ENCODE measurements around the gene ANKDD1A. TPM values are rescaled to one million over a fixed set of nuclear protein-coding genes. Genes with fewer than 3 reads are reported as not detected.

The ANKDD1A gene
- total RNA-seq, 1 experiment from 2014 or later: 0.16 TPM

- BruUV-seq (replicated peaks): no TSS peak
- no peak overlapping the region for H3K27ac Mint-ChIP-seq (ENCODE audit: low read depth, unreplicated experiment)
- H3K36me3 Mint-ChIP-seq (ENCODE audit: insufficient read depth, unreplicated experiment): no peaks in the 10 kb centered on the region
- H3K9me3 Mint-ChIP-seq (ENCODE audit: unreplicated experiment): no peaks in the 10 kb centered on the region
- no peak overlapping the region for H3K4me3 Mint-ChIP-seq (ENCODE audit: unreplicated experiment)
- peaks cover 5% of the 10 kb centered on the region for H3K4me1 Mint-ChIP-seq (ENCODE audit: insufficient read depth, unreplicated experiment)
- CTCF ChIA-PET: no interaction called here
- H3K27me3 Mint-ChIP-seq (ENCODE audit: insufficient read depth, unreplicated experiment): no peaks in the 10 kb centered on the region
- no peak for DNase-seq (ENCODE audit: unreplicated experiment)
- intact Hi-C loops (cut with micrococcal nuclease): no loop called here
- TF ChIP-seq, protein P1, sequence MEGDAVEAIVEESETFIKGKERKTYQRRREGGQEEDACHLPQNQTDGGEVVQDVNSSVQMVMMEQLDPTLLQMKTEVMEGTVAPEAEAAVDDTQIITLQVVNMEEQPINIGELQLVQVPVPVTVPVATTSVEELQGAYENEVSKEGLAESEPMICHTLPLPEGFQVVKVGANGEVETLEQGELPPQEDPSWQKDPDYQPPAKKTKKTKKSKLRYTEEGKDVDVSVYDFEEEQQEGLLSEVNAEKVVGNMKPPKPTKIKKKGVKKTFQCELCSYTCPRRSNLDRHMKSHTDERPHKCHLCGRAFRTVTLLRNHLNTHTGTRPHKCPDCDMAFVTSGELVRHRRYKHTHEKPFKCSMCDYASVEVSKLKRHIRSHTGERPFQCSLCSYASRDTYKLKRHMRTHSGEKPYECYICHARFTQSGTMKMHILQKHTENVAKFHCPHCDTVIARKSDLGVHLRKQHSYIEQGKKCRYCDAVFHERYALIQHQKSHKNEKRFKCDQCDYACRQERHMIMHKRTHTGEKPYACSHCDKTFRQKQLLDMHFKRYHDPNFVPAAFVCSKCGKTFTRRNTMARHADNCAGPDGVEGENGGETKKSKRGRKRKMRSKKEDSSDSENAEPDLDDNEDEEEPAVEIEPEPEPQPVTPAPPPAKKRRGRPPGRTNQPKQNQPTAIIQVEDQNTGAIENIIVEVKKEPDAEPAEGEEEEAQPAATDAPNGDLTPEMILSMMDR (IDR thresholded peaks at IDR 0.05; ENCODE audit: unreplicated experiment): no peak
- POLR2A ChIA-PET: no interaction called here
These were observed 3.7 kb upstream of the ANKDD1A start for GRCh38 chr15:64907991-64908390.

DNA sequence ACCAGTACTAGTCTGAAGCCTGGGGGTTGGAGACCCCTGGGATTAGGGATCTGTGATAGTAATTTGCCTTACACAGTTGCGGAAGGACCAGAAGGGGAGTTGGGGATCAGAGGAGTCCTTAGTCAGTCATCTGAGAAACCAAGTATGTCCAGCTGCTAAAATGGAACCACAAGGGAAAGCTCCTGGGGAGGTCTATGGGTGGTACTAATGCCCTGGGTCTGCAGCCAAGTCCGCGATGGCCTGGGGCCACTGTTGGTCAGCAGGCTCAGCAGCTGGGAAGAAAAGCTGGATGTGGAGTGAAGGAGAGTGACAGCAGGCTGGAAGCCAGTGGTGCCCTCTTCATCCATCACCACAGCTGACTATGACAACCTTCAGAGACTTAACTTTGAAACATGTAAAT lies 2.2 kb upstream of the ANKDD1A start:
- ChIA-PET CTCF (interaction anchor here (0.6 kb wide), 1 partner anchor 10 kb away, joined by 4 read pairs; no protein-coding TSS in a partner anchor), POLR2A (no interaction called here)
- Mint-ChIP-seq H3K4me1 (ENCODE audit: insufficient read depth, unreplicated experiment) (peaks cover 5% of the 10 kb centered on the region), H3K9me3 (ENCODE audit: unreplicated experiment) (no peaks in the 10 kb centered on the region), H3K36me3 (ENCODE audit: insufficient read depth, unreplicated experiment) (no peaks in the 10 kb centered on the region), H3K4me3 (ENCODE audit: unreplicated experiment) (no peak overlapping the region), H3K27me3 (ENCODE audit: insufficient read depth, unreplicated experiment) (no peaks in the 10 kb centered on the region), H3K27ac (ENCODE audit: low read depth, unreplicated experiment) (no peak overlapping the region)
- intact Hi-C loops (cut with micrococcal nuclease): no loop called here
- DNase-seq (ENCODE audit: unreplicated experiment): no peak
- TF ChIP-seq, protein P1 (IDR thresholded peaks at IDR 0.05; ENCODE audit: unreplicated experiment): no peak
- BruUV-seq (replicated peaks): no TSS peak

GRCh38 chr15:64912379-64913325 lies 950 bp downstream of the ANKDD1A start:
- intact Hi-C loops (cut with micrococcal nuclease): no loop called here
- POLR2A ChIA-PET: interaction anchor here (1.0 kb wide), 1 partner anchor 16 kb away, joined by 3 read pairs; no protein-coding TSS in a partner anchor
- H3K27ac Mint-ChIP-seq (ENCODE audit: low read depth, unreplicated experiment): no peak overlapping the region
- no peaks in the 10 kb centered on the region for H3K4me1 Mint-ChIP-seq (ENCODE audit: insufficient read depth, unreplicated experiment)
- H3K9me3 Mint-ChIP-seq (ENCODE audit: unreplicated experiment): no peaks in the 10 kb centered on the region
- peak overlapping the region; percentile 70 for H3K4me3 Mint-ChIP-seq (ENCODE audit: unreplicated experiment)
- TF ChIP-seq, protein P1 (IDR thresholded peaks at IDR 0.05; ENCODE audit: unreplicated experiment): no peak
- H3K36me3 Mint-ChIP-seq (ENCODE audit: insufficient read depth, unreplicated experiment): no peaks in the 10 kb centered on the region
- CTCF ChIA-PET: interaction anchor here (0.6 to 1.7 kb wide), 2 partner anchors 9 to 11 kb away, joined by 3 read pairs; no protein-coding TSS in a partner anchor
- no TSS peak for BruUV-seq (replicated peaks)
- DNase-seq (ENCODE audit: unreplicated experiment): no peak
- no peaks in the 10 kb centered on the region for H3K27me3 Mint-ChIP-seq (ENCODE audit: insufficient read depth, unreplicated experiment)

DNA sequence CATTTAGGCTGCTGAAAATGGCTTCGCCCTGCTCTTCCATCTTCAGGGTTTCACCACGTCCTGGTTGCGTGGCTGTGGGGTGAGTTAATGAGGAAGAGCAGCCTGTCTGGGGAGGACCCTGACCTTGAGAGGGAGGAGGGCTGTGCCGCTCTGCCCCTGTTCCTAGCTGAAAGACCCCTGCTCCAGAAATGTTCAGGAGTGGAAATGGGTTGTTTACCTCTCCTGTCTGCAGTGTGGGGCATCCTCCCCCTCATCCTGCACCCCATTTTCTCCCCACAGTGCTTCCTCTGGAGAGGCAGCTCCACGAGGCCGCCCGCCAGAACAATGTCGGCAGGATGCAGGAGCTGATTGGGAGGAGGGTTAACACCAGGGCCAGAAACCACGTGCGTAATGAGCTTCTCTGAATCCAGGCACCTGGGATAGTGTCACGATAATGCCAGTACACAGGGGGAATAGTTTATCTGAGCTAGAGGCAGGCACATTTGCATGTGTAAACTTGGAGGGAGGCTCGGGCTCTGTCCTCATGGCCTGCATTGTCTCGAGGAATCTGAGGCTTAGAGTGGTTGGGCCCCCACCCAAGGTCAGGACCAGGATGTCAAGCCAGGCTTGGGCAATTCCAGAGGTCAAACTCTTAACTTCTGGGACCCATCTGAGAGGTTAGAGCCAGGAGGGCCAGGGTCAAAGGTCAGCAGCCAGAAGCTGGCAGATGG lies 4.0 kb downstream of the ANKDD1A start:
- no peak overlapping the region for H3K27ac Mint-ChIP-seq (ENCODE audit: low read depth, unreplicated experiment)
- ChIA-PET CTCF (interaction anchor here (0.5 to 1.1 kb wide), 2 partner anchors 48 to 80 kb away, joined by 3 read pairs; no protein-coding TSS in a partner anchor), POLR2A (no interaction called here)
- no peaks in the 10 kb centered on the region for H3K9me3 Mint-ChIP-seq (ENCODE audit: unreplicated experiment)
- TF ChIP-seq, protein P1 (IDR thresholded peaks at IDR 0.05; ENCODE audit: unreplicated experiment): no peak
- no peaks in the 10 kb centered on the region for H3K4me1 Mint-ChIP-seq (ENCODE audit: insufficient read depth, unreplicated experiment)
- intact Hi-C loops (cut with micrococcal nuclease): no loop called here
- no TSS peak for BruUV-seq (replicated peaks)
- no peak overlapping the region for H3K4me3 Mint-ChIP-seq (ENCODE audit: unreplicated experiment)
- no peaks in the 10 kb centered on the region for H3K36me3 Mint-ChIP-seq (ENCODE audit: insufficient read depth, unreplicated experiment)
- H3K27me3 Mint-ChIP-seq (ENCODE audit: insufficient read depth, unreplicated experiment): no peaks in the 10 kb centered on the region
- no peak for DNase-seq (ENCODE audit: unreplicated experiment)

Measured in MCF 10A (cell line).